NCI-H1105 treated with DMSO at 0.1 percent for 48 hours (cell line): ENCODE data around the gene TXNRD1.
"Not testable (repeated sequence)": the region's sequence is repeated elsewhere in the genome, so short reads cannot be mapped to it uniquely, and the experiment has no call there.

Source experiments
- DNase-seq: peaks from one replicate; lab custom pipeline; 2025; lab: John Stamatoyannopoulos, UW

TXNRD1 gene

GRCh38 chr12:104190641-104191176, 24.9 kb upstream of the TXNRD1 start:
- no peak for DNase-seq

- no peak for DNase-seq
Measured at GRCh38 chr12:104197264-104197663, 18.3 kb upstream of the TXNRD1 start.

- DNase-seq = no peak
Measured at GRCh38 chr12:104199964-104200363, 15.6 kb upstream of the TXNRD1 start.

- DNase-seq = peak; percentile 70
Measured at GRCh38 chr12:104201238-104202001, 14.2 kb upstream of the TXNRD1 start.

- DNase-seq = no peak
Measured at GRCh38 chr12:104204690-104205480, 10.7 kb upstream of the TXNRD1 start.

- no peak for DNase-seq
Measured at GRCh38 chr12:104207416-104208205, 8.0 kb upstream of the TXNRD1 start.

- DNase-seq = no peak
Measured at GRCh38 chr12:104212516-104212915, 3.1 kb upstream of the TXNRD1 start.

- DNase-seq = no peak
Measured at GRCh38 chr12:104213952-104214351, 1.6 kb upstream of the TXNRD1 start.

- no peak for DNase-seq
Measured at GRCh38 chr12:104216521-104216924, 944 bp downstream of the TXNRD1 start.

GRCh38 chr12:104218506-104218905, 2.9 kb downstream of the TXNRD1 start:
- not testable (repeated sequence) for DNase-seq

- no peak for DNase-seq
Measured at GRCh38 chr12:104218935-104219334, 3.4 kb downstream of the TXNRD1 start.

- peak; percentile 58 for DNase-seq
Measured at GRCh38 chr12:104219361-104219892, 3.8 kb downstream of the TXNRD1 start.

- peak; percentile 88 for DNase-seq
Measured at GRCh38 chr12:104219908-104220404, 4.4 kb downstream of the TXNRD1 start.

- DNase-seq = no peak
Measured at GRCh38 chr12:104220931-104221330, 5.4 kb downstream of the TXNRD1 start.

- no peak for DNase-seq
Measured at GRCh38 chr12:104222976-104223375, 7.4 kb downstream of the TXNRD1 start.

GRCh38 chr12:104223712-104224111, 8.1 kb downstream of the TXNRD1 start:
- no peak for DNase-seq

GRCh38 chr12:104226672-104227071, 11.1 kb downstream of the TXNRD1 start:
- no peak for DNase-seq

GRCh38 chr12:104230304-104231095, 14.9 kb downstream of the TXNRD1 start:
- DNase-seq = no peak

- peak; percentile 10 for DNase-seq
Measured at GRCh38 chr12:104232609-104233280, 17.2 kb downstream of the TXNRD1 start.

GRCh38 chr12:104234926-104235499, 19.4 kb downstream of the TXNRD1 start:
- DNase-seq = no peak
